SK-N-SH treated with all-trans-retinoic acid at 6 μM for 48 hours (cell line): ENCODE results near the gene GALNT1.

Source experiments
- ATAC-seq: fragments of 200-7000 bp; cut with Tn5 transposase; 3 replicates; pipeline ENCODE4 v1.9.1; 2020; ENCODE audit warnings: mild to moderate bottlenecking, moderate library complexity
- ARNTL ChIP-seq: fragments of 450-650 bp; formaldehyde crosslinking; IDR thresholded peaks from 2 replicates; pipeline ENCODE4 v1.5.0; 2020; ENCODE audit warnings: low read depth, mild to moderate bottlenecking, moderate library complexity, borderline replicate concordance
- CREB5 ChIP-seq: fragments of 250-450 bp; sonication (Bioruptor Pico); IDR thresholded peaks from 2 replicates; pipeline ENCODE4 v1.5.1; 2020; ENCODE audit warnings: low read depth, mild to moderate bottlenecking, moderate library complexity
- CSDC2 ChIP-seq: fragments of 250-450 bp; sonication (Bioruptor Pico); IDR thresholded peaks from 2 replicates; pipeline ENCODE4 v1.5.0; 2020; ENCODE audit warnings: mild to moderate bottlenecking, moderate library complexity
- GLIS3 ChIP-seq: fragments of 250-450 bp; sonication (Bioruptor Pico); IDR thresholded peaks from 2 replicates; pipeline ENCODE4 v1.5.0; 2020; ENCODE audit warnings: mild to moderate bottlenecking, moderate library complexity
- ISL1 ChIP-seq: fragments of 250-450 bp; sonication (Bioruptor Pico); IDR thresholded peaks from 2 replicates; pipeline ENCODE4 v2.1.2; 2022; ENCODE audit warnings: mild to moderate bottlenecking, moderate library complexity
- OSR1 ChIP-seq: fragments of 250-450 bp; sonication (Bioruptor Pico); IDR thresholded peaks from 2 replicates; pipeline ENCODE4 v1.8.0; 2022; ENCODE audit warnings: moderate library complexity, mild to moderate bottlenecking, inconsistent platforms
- RARB ChIP-seq: fragments of 250-450 bp; sonication (Bioruptor Pico); IDR thresholded peaks from 2 replicates; pipeline ENCODE4 v1.8.0; 2021; ENCODE audit warnings: mild to moderate bottlenecking, moderate library complexity
- SNAI2 ChIP-seq: fragments of 250-450 bp; sonication (Bioruptor Pico); IDR thresholded peaks from 2 replicates; pipeline ENCODE4 v1.5.0; 2020; ENCODE audit warnings: mild to moderate bottlenecking, moderate library complexity
- TCF4 ChIP-seq: fragments of 250-450 bp; sonication (Bioruptor Pico); IDR thresholded peaks from 2 replicates; pipeline ENCODE4 v1.8.0; 2021; ENCODE audit warnings: mild to moderate bottlenecking, moderate library complexity, borderline replicate concordance
- ZFP3 ChIP-seq: fragments of 250-450 bp; sonication (Bioruptor Pico); IDR thresholded peaks from 2 replicates; pipeline ENCODE4 v1.5.0; 2020; ENCODE audit warnings: mild to moderate bottlenecking, moderate library complexity
- ZFP30 ChIP-seq: fragments of 450-650 bp; formaldehyde crosslinking; IDR thresholded peaks from 2 replicates; pipeline ENCODE4 v1.5.0; 2022; ENCODE audit warnings: mild to moderate bottlenecking, moderate library complexity
- ZNF565 ChIP-seq: fragments of 450-650 bp; formaldehyde crosslinking; conservative IDR thresholded peaks from 2 replicates; pipeline ENCODE4 v1.5.0; 2020; ENCODE audit warnings: low read depth, mild to moderate bottlenecking, moderate library complexity
- ZNF70 ChIP-seq: fragments of 450-650 bp; formaldehyde crosslinking; IDR thresholded peaks from 2 replicates; pipeline ENCODE4 v1.5.0; 2020; ENCODE audit warnings: mild to moderate bottlenecking, moderate library complexity
- ZNF8 ChIP-seq: fragments of 450-650 bp; formaldehyde crosslinking; IDR thresholded peaks from 2 replicates; pipeline ENCODE4 v1.5.0; 2020; ENCODE audit warnings: mild to moderate bottlenecking, moderate library complexity
- TF ChIP-seq, protein P1 (sequence below): fragments of 250-450 bp; sonication (Bioruptor Pico); IDR thresholded peaks from 2 replicates; pipeline ENCODE4 v1.5.0; 2020; ENCODE audit warnings: mild to moderate bottlenecking, moderate library complexity
- TF ChIP-seq, protein P2 (sequence below): fragments of 250-450 bp; sonication (Bioruptor Pico); IDR thresholded peaks from 2 replicates; pipeline ENCODE4 v1.8.0; 2020; ENCODE audit warnings: mild to moderate bottlenecking, moderate library complexity, borderline replicate concordance
- TF ChIP-seq, protein P3 (sequence below): fragments of 250-450 bp; sonication (Bioruptor Pico); IDR thresholded peaks from 2 replicates; pipeline ENCODE4 v1.5.1; 2021; ENCODE audit warnings: mild to moderate bottlenecking, moderate library complexity
- TF ChIP-seq, protein P4 (sequence below): fragments of 250-450 bp; sonication (Bioruptor Pico); IDR thresholded peaks from 2 replicates; pipeline ENCODE4 v1.8.0; 2021; ENCODE audit warnings: low read depth, mild to moderate bottlenecking, moderate library complexity, borderline replicate concordance

The GALNT1 gene

GRCh38 chr18:35581898-35582641 is 530 bp downstream of the GALNT1 start:
- TF ChIP-seq ZFP30 (no peak), RARB (CRISPR knock-in tag) (no peak), SNAI2 (CRISPR knock-in tag) (no peak), ISL1 (CRISPR knock-in tag) (no peak), TCF4 (CRISPR knock-in tag) (no peak), ZNF8 (CRISPR knock-in tag) (no peak), ZNF565 (CRISPR knock-in tag) (no peak), ZFP3 (CRISPR knock-in tag) (no peak), ZNF70 (CRISPR knock-in tag) (no peak), CSDC2 (CRISPR knock-in tag) (no peak), OSR1 (CRISPR knock-in tag) (no peak)
- TF ChIP-seq, protein P1, sequence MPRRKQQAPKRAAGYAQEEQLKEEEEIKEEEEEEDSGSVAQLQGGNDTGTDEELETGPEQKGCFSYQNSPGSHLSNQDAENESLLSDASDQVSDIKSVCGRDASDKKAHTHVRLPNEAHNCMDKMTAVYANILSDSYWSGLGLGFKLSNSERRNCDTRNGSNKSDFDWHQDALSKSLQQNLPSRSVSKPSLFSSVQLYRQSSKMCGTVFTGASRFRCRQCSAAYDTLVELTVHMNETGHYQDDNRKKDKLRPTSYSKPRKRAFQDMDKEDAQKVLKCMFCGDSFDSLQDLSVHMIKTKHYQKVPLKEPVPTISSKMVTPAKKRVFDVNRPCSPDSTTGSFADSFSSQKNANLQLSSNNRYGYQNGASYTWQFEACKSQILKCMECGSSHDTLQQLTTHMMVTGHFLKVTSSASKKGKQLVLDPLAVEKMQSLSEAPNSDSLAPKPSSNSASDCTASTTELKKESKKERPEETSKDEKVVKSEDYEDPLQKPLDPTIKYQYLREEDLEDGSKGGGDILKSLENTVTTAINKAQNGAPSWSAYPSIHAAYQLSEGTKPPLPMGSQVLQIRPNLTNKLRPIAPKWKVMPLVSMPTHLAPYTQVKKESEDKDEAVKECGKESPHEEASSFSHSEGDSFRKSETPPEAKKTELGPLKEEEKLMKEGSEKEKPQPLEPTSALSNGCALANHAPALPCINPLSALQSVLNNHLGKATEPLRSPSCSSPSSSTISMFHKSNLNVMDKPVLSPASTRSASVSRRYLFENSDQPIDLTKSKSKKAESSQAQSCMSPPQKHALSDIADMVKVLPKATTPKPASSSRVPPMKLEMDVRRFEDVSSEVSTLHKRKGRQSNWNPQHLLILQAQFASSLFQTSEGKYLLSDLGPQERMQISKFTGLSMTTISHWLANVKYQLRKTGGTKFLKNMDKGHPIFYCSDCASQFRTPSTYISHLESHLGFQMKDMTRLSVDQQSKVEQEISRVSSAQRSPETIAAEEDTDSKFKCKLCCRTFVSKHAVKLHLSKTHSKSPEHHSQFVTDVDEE, result no peak
- TF ChIP-seq, protein P2, sequence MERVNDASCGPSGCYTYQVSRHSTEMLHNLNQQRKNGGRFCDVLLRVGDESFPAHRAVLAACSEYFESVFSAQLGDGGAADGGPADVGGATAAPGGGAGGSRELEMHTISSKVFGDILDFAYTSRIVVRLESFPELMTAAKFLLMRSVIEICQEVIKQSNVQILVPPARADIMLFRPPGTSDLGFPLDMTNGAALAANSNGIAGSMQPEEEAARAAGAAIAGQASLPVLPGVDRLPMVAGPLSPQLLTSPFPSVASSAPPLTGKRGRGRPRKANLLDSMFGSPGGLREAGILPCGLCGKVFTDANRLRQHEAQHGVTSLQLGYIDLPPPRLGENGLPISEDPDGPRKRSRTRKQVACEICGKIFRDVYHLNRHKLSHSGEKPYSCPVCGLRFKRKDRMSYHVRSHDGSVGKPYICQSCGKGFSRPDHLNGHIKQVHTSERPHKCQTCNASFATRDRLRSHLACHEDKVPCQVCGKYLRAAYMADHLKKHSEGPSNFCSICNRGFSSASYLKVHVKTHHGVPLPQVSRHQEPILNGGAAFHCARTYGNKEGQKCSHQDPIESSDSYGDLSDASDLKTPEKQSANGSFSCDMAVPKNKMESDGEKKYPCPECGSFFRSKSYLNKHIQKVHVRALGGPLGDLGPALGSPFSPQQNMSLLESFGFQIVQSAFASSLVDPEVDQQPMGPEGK (CRISPR knock-in tag), result no peak
- TF ChIP-seq, protein P3, sequence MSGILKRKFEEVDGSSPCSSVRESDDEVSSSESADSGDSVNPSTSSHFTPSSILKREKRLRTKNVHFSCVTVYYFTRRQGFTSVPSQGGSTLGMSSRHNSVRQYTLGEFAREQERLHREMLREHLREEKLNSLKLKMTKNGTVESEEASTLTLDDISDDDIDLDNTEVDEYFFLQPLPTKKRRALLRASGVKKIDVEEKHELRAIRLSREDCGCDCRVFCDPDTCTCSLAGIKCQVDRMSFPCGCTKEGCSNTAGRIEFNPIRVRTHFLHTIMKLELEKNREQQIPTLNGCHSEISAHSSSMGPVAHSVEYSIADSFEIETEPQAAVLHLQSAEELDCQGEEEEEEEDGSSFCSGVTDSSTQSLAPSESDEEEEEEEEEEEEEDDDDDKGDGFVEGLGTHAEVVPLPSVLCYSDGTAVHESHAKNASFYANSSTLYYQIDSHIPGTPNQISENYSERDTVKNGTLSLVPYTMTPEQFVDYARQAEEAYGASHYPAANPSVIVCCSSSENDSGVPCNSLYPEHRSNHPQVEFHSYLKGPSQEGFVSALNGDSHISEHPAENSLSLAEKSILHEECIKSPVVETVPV (CRISPR knock-in tag), result no peak
- TF ChIP-seq, protein P4, sequence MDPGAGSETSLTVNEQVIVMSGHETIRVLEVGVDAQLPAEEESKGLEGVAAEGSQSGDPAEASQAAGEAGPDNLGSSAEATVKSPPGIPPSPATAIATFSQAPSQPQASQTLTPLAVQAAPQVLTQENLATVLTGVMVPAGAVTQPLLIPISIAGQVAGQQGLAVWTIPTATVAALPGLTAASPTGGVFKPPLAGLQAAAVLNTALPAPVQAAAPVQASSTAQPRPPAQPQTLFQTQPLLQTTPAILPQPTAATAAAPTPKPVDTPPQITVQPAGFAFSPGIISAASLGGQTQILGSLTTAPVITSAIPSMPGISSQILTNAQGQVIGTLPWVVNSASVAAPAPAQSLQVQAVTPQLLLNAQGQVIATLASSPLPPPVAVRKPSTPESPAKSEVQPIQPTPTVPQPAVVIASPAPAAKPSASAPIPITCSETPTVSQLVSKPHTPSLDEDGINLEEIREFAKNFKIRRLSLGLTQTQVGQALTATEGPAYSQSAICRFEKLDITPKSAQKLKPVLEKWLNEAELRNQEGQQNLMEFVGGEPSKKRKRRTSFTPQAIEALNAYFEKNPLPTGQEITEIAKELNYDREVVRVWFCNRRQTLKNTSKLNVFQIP (CRISPR knock-in tag), result no peak
- peak; percentile 48 for ATAC-seq

DNA sequence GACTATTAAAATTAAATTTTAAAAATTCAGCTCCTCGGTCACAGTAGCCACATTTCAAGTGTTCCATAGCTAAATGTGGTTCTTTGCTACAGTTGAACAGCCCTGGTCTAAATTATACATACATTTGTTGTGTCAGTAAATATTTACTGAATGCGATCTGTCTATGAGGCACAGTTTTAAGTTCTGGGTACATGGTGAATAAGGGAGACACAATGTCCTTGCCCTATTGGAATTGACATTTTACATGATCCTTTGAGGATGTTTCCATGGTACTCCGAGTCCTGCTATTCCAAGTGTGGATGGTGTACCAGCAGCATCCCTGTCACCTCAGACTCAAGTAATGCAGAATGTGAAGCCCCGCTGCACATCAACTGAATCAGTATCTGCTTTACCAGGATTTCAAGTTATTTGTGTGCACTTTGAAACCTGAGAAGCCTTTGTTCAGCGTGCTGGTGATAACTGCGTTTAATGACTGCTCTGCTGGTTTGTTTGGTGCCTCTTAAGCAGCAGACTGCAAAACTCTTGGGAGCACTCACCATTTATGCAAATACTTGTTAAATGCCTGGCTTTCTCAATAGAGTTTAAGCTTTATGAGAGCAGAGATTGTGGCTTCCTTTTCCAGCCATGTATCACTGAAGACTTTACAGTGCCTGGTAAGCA is 1.5 kb downstream of the GALNT1 start:
- ATAC-seq, result no peak
- TF ChIP-seq GLIS3 (CRISPR knock-in tag), result no peak
- no peak for TF ChIP-seq TCF4 (CRISPR knock-in tag)
- no peak for TF ChIP-seq ZFP3 (CRISPR knock-in tag)
- TF ChIP-seq, protein P3 (CRISPR knock-in tag), result no peak
- TF ChIP-seq ARNTL (CRISPR knock-in tag), result no peak
- no peak for TF ChIP-seq ZFP30
- TF ChIP-seq SNAI2 (CRISPR knock-in tag), result no peak
- no peak for TF ChIP-seq CREB5
- TF ChIP-seq, protein P4 (CRISPR knock-in tag), result no peak
- TF ChIP-seq ISL1 (CRISPR knock-in tag), result no peak
- no peak for TF ChIP-seq RARB (CRISPR knock-in tag)
- no peak for TF ChIP-seq CSDC2 (CRISPR knock-in tag)
